ENCODE data around the gene SLK.

Gene SLK

GRCh38 chr10:103991393-103992128 lies 24.6 kb downstream of the SLK start:
- no peak for DNase-seq

GRCh38 chr10:103995134-103995533 lies 28.2 kb downstream of the SLK start:
- no peak for DNase-seq

GRCh38 chr10:103998805-103999204 lies 31.9 kb downstream of the SLK start:
- DNase-seq, result no peak

DNA sequence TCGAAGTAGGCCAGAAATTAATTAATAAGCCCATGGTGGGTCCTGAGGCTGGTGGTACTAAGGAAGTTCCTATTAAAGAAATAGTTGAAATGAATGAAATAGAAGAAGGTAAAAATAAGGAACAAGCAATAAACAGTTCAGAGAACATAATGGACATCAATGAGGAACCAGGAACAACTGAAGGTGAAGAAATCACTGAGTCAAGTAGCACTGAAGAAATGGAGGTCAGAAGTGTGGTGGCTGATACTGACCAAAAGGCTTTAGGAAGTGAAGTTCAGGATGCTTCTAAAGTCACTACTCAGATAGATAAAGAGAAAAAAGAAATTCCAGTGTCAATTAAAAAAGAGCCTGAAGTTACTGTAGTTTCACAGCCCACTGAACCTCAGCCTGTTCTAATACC lies 36.0 kb downstream of the SLK start:
- peak; percentile 31 to 46 for DNase-seq

- no peak for DNase-seq
Observed at GRCh38 chr10:104005172-104005863, 38.4 kb downstream of the SLK start.

GRCh38 chr10:104011904-104012303 lies 45.0 kb downstream of the SLK start:
- no peak for DNase-seq

GRCh38 chr10:104013489-104013888 lies 46.5 kb downstream of the SLK start:
- no peak for DNase-seq

GRCh38 chr10:104014176-104014575 lies 47.2 kb downstream of the SLK start:
- DNase-seq, result no peak

- DNase-seq, result no peak
Observed at GRCh38 chr10:104016661-104017060, 49.7 kb downstream of the SLK start.

GRCh38 chr10:104018471-104018870 lies 51.5 kb downstream of the SLK start:
- no peak for DNase-seq

- no peak for DNase-seq
Observed at GRCh38 chr10:104020020-104020419, 53.1 kb downstream of the SLK start.

DNA sequence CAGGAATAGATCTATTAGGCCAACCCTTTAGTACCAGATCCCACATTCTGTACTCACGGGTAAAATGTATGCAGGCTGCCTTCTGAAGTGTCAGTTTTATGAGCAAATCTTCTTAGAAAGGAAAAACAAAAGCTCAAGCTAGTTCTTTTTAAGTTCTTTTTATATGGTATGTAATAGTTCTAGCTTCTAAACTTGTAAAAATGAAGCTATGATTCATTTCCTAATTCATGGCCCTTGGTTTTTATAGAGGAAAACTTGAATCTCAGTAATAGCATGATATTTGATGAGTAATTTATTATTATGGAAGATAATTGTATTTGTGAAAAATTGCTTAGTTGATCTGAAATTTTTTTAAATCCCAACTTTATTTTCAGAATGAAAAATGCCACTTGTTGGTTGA lies 54.3 kb downstream of the SLK start:
- no peak for DNase-seq

GRCh38 chr10:104022026-104022425 lies 55.1 kb downstream of the SLK start:
- no peak for DNase-seq

DNA sequence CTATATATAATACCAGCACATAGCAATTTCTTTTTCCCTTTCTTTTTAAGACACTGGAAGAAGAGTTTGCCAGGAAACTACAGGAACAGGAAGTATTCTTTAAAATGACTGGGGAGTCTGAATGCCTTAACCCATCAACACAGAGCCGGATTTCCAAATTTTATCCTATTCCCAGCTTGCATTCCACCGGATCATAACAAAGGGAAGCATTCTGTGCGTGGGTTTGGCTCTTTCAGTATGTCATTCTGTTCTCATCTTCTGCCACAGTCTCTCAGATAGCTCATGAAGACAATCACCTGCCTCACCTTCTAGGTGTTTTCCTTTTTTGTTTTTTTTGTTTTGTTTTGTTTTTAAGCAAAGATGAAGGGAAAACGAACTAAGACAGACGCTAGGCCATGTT lies 58.6 kb downstream of the SLK start:
- DNase-seq, result no peak

GRCh38 chr10:104026762-104027161 lies 59.8 kb downstream of the SLK start:
- DNase-seq, result no peak

DNA sequence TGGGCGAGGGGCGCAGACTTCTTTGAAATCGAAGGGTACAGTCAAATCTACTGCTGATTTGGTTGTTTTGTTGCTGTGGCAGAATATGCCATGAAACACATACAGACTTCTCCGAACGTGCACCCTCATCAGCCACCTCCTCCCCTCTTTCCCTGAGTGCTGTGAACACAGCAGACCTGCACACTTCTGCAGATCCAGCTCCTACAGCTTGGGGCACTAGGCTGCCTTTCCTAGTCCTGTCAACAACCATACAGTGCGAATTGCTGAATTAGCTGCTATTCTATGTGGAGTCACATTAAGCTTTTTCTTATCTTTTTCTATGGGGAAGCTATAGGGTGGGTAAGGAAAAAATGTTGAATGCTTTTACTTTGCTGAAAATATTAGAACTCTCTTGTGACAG lies 61.2 kb downstream of the SLK start:
- no peak for DNase-seq

DNA sequence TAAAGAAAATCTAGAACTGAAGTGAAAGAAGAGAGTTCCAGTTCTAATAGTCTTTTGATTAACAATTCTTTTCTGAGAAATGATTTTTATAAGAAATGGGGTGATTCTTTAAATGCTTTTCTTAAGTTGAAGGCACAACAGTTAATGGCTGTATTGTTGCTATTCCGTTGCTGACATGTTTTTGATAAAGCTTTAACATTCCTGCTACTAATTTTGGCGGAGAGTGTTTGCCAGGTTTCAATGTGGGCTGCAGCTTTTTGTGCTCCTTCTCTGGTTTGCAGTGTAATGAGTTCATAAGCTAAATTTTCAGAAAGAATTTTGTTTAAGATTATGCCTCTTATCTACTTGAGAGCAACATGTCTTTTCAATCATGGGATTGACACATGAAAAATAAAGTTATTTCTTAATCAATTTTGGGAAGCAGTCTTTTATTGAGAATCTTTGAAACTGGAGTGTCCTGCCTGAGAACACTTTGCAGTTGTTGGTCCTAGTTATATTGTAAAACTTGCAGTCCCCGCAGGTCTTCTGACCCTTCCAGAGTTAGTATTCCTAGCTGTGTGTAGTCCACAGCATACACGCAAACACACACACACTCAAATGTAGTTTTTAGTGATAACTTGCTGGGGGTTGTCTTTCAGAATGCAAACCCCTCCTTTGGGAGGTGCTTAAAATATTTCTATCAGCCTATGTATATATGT lies 62.0 kb downstream of the SLK start:
- no peak for DNase-seq

- no peak for DNase-seq
Observed at GRCh38 chr10:104029521-104029860, 62.6 kb downstream of the SLK start.

DNA sequence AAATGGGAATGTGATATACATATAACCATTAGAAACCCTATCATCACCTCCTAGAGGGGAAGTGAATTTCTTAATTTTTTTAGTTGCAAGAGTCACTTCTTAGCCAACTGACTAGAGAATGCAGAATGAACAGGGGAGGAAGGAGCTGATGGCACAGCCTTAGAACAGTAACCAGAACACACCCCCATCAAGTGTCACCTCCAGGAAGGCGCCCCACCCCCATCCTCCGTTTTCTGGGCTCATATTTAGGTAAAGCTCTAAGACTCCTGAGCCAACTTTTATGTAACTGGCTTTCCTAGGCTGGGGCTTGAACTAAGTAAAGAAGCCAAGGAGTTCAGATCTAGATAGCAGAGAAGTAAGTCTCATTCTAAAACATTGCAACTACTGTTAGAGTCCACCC lies 64.7 kb downstream of the SLK start:
- no peak for DNase-seq

DNA sequence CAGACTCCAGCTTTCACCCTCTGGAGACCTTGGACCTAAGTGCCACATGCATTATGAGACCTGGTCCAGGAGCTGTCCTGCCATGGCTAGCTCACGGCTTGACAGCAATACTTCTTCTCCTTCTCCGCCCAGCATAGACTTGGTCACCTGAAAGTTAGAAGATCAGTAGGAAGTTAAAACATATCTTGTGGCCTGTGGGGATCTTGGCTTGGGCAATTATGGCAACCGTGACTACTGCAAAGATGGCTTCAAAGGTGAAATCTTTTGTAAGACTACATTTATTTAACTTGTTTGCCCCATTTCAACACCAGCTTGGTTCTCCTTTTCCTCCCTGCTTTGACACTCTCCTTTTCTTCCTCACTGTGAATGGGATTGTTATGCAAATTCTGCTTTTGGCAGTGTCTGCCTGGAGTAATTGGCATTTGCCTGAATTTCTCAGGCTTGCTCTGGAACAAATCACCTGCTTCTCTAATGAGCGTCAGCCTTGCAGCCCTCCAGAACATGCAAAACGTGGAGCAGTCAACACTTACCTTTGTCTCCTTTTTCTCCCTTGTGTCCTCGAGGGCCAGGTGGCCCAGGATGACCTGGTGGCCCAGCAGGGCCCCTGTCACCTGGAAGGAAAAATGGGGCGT lies 65.3 kb downstream of the SLK start:
- DNase-seq, result peak; percentile 23 to 65

DNA sequence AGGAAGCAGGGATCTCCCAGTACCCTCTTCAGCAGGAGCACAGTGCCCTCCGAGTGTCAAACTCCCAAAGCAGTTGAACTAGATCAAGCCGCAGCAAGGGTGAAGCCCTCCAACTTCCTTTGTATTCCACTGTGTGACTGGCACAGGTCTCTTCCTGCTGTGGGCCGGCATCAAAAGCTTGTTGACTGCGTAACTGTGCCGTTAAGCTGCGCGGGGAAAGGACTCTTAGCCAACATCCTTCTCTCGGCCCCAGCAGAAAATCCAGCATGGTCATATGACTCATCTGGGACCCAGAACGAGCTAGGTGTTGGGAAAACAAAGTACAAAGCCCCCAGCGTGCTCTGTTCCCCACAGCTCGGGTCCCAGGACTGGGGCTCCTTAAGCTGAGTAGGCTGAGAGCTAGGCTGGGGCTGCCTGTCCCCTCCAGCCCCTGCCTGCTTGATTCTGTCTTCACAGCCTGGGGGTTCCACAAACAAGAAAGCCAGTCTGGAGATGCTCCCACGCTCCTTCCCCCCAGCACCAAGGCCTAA lies 66.5 kb downstream of the SLK start:
- no peak for DNase-seq

- no peak for DNase-seq
Observed at GRCh38 chr10:104033966-104034365, 67.0 kb downstream of the SLK start.

DNA sequence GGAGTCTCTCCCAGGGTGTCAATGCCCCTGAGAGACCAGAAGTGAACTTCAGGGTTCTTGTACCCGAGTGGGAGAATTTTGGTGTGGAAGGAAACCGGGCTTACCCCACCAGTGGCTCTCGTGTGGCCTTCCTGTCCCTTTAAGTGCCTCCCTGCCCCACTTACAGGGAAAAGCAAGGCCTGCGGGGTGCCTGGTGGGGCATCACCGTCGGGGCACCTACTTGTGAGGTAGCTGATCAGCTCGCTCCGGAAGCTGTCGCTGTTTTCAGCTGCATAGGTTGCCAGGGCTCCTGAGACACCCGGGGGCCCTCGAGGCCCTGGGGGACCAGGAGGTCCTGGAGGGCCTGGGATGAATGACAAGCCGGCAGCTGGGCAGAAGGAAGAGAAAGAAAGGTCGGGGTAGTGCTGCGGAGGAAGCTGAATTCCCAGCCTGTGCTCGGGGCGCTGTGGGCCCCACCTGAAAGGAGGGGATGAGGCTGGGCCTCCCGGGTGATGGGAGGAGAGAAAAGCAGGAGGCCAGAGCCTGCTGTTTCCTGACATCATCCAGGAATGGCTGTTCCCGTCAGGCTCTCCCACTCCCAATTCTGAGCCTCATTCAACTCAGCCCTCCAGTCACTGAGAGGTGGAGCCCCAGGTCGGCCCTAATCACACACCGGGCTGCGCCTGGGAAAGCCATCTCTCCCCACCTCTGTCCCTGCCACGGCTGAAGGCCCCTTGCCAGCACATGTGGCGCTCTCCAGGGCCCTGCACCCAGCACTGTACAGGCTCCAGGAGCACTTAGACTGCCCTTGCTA lies 67.7 kb downstream of the SLK start:
- no peak for DNase-seq
